ENCODE measurements around the gene THSD7B. TPM values are rescaled to one million over a fixed set of nuclear protein-coding genes. Genes with fewer than 3 reads are reported as not detected.

Gene THSD7B
- total RNA-seq, 5 donors from 2014 or later (not counting 1 experiment from before 2014, with no cell fraction given), result not detected

DNA sequence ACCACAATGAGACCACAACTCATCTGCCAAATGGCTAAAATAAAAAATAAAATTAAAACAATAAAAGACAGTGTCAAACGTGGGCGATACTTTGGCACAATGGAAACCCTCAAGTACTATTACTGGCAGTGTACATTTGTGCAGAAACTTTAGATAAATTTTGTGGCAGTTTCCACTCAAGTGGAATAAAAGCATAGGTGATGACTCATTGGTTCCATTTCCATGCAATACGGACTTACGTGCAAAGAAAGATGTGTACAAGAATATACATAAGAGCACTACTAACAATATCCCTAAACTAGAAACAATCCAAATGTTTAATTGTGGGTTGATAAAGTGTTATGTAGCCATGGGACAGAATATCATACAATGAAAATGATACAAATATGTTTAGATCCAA, 940.0 kb downstream of the THSD7B start:
- POLR2A ChIA-PET, result no interaction called here
- Mint-ChIP-seq H3K27me3 (no peaks in the 10 kb centered on the region), H3K4me3 (no peak overlapping the region), H3K36me3 (no peaks in the 10 kb centered on the region), H3K27ac (no peak overlapping the region), H3K4me1 (no peaks in the 10 kb centered on the region), H3K9me3 (peaks cover 0 to 3% (median 1%) of the 10 kb centered on the region in 3 donors)
- H3K4me3 ChIP-seq (ENCODE audit: control insufficient read depth in 1 of 2, extremely low read depth in 1 of 2, low read length in 1 of 2), result no peak overlapping the region
- WGBS (ENCODE audit: insufficient coverage), result 70% methylated on average over 2 of the region's 4 CpGs
- CTCF ChIA-PET, result no interaction called here
- H3K9me3 ChIP-seq, result no peaks in the 10 kb centered on the region
- no peak for ATAC-seq (replicated peaks in 1 of 4)
- H3K27ac ChIP-seq (ENCODE audit: low read length), result no peak overlapping the region
- DNase-seq, result no peak
- no peaks in the 10 kb centered on the region for H3K4me1 ChIP-seq (ENCODE audit: control insufficient read depth in 1 of 2, extremely low read depth in 1 of 2, insufficient read depth in 2 of 2, low read length in 2 of 2)
- H3K27me3 ChIP-seq (replicated peaks in 1 of 2; ENCODE audit: control insufficient read depth in 2 of 2, extremely low read depth in 1 of 2, insufficient read depth in 2 of 2, low read length in 1 of 2), result peaks cover 0 to 5% of the 10 kb centered on the region in 2 experiments
- no peaks in the 10 kb centered on the region for H3K36me3 ChIP-seq (ENCODE audit: control insufficient read depth in 2 of 2, extremely low read depth in 1 of 2, insufficient read depth in 1 of 2, low read length in 1 of 2)

DNA sequence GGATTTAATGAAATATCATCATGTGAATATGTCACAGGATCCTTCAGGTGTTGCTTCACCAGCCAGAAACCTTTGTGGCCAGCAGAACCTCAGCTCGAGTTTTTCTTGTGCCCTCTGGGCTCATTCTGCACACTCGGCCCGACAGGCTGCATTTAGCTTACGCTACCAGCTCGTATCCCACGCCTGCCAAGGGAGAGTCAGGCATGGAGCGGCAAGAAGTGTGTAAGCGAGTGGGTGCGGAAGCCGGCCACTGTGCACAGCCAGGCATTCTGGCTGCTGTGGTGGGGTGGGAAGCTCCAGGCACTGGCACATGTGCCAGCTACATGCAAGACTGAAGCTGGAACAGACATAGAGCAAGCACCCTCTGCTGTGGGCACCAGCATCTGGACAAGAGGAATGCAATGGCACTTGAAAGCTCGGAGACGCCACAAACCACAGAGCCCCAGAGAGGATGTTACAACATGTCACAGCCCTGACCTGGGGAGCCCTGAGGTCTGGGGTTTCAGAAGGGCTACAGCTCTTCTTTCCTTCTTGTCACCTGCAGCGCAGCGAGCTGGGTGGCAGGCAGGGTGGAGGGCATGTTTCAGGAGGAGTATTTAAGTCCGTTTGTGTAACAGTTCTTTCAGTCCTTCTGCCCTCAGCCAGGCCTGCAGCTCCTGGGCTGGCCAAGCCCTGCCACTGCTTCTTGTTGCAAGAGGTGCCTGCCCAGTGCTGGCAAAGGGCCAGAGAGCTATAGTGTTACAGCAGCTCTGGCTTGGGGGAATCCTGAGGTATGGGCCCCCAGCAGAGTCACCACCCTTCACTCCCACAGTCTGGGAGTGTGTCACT, 941.7 kb downstream of the THSD7B start:
- H3K9me3 ChIP-seq, result no peaks in the 10 kb centered on the region
- no peaks in the 10 kb centered on the region for H3K36me3 Mint-ChIP-seq
- H3K4me3 Mint-ChIP-seq, result no peak overlapping the region
- H3K4me1 ChIP-seq (ENCODE audit: control insufficient read depth in 1 of 2, extremely low read depth in 1 of 2, insufficient read depth in 2 of 2, low read length in 2 of 2), result no peaks in the 10 kb centered on the region
- no peak overlapping the region for H3K27ac Mint-ChIP-seq
- H3K27me3 Mint-ChIP-seq, result no peaks in the 10 kb centered on the region
- no peaks in the 10 kb centered on the region for H3K36me3 ChIP-seq (ENCODE audit: control insufficient read depth in 2 of 2, extremely low read depth in 1 of 2, insufficient read depth in 1 of 2, low read length in 1 of 2)
- WGBS (ENCODE audit: insufficient coverage), result 76% methylated on average over 13 of the region's 15 CpGs
- no peaks in the 10 kb centered on the region for H3K4me1 Mint-ChIP-seq
- DNase-seq, result no peak
- H3K4me3 ChIP-seq (ENCODE audit: control insufficient read depth in 1 of 2, extremely low read depth in 1 of 2, low read length in 1 of 2), result no peak overlapping the region
- H3K27ac ChIP-seq (ENCODE audit: low read length), result no peak overlapping the region
- POLR2A ChIA-PET, result no interaction called here
- peaks cover 0 to 5% of the 10 kb centered on the region in 2 experiments for H3K27me3 ChIP-seq (replicated peaks in 1 of 2; ENCODE audit: control insufficient read depth in 2 of 2, extremely low read depth in 1 of 2, insufficient read depth in 2 of 2, low read length in 1 of 2)
- no peak for ATAC-seq (replicated peaks in 1 of 4)
- CTCF ChIA-PET, result no interaction called here
- H3K9me3 Mint-ChIP-seq, result peaks cover 2 to 12% (median 6%) of the 10 kb centered on the region in 3 donors

DNA sequence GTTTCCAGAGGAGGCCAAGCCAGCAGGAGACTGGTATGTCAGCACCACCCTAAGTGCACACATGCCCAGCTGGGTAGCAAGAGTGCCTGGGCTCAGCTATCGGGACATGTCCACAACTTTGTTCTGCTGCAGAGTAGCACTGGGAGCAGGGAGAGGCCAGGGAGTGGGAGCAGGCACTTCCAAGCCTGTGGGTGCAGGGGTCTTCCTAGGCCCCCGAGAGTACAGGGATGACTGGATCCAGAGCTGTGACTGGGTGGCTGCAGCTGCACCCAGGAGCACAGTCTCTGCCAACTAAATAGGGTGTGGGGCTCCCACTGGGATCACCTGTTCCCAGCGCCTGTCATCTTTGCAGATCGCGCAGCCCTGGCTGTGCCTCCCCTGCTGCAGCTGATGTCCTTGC, 943.0 kb downstream of the THSD7B start:
- ChIA-PET CTCF (no interaction called here), POLR2A (no interaction called here)
- no peaks in the 10 kb centered on the region for H3K9me3 ChIP-seq
- peaks cover 2 to 15% (median 6%) of the 10 kb centered on the region in 3 donors for H3K9me3 Mint-ChIP-seq
- H3K27ac ChIP-seq (ENCODE audit: low read length), result no peak overlapping the region
- DNase-seq, result no peak
- H3K4me1 ChIP-seq (ENCODE audit: control insufficient read depth in 1 of 2, extremely low read depth in 1 of 2, insufficient read depth in 2 of 2, low read length in 2 of 2), result no peaks in the 10 kb centered on the region
- ATAC-seq (replicated peaks in 1 of 4), result no peak
- H3K27me3 Mint-ChIP-seq, result no peaks in the 10 kb centered on the region
- H3K36me3 ChIP-seq (ENCODE audit: control insufficient read depth in 2 of 2, extremely low read depth in 1 of 2, insufficient read depth in 1 of 2, low read length in 1 of 2), result no peaks in the 10 kb centered on the region
- no peak overlapping the region for H3K27ac Mint-ChIP-seq
- no peak overlapping the region for H3K4me3 ChIP-seq (ENCODE audit: control insufficient read depth in 1 of 2, extremely low read depth in 1 of 2, low read length in 1 of 2)
- no peaks in the 10 kb centered on the region for H3K4me1 Mint-ChIP-seq
- H3K36me3 Mint-ChIP-seq, result no peaks in the 10 kb centered on the region
- H3K4me3 Mint-ChIP-seq, result no peak overlapping the region
- WGBS (ENCODE audit: insufficient coverage), result 93% methylated on average over 2 of the region's 5 CpGs
- H3K27me3 ChIP-seq (replicated peaks in 1 of 2; ENCODE audit: control insufficient read depth in 2 of 2, extremely low read depth in 1 of 2, insufficient read depth in 2 of 2, low read length in 1 of 2), result peaks cover 0 to 5% of the 10 kb centered on the region in 2 experiments

DNA sequence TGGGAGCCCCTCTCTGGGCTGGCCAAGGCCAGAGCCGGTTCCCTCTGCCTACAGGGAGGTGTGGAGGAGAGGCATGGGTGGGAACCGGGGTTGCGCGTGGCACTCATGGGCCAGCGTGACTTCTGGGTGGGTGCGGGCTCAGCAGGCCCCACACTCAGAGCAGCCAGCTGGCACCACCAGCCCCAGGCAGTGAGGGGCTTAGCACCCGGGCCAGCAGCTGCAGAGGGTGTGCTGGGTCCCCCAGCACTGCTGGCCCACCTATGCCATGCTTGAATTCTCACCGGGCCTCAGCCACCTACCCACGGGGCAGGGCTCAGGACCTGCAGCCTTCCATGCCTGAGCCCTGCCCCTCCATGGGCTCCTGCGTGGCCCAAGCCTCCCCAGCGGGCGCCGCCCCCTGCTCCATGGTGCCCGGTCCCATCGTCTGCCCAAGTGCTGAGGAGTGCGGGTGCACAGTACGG, 950.4 kb downstream of the THSD7B start:
- 84% methylated on average over 15 of the region's 17 CpGs for WGBS (ENCODE audit: insufficient coverage)
- no peak overlapping the region for H3K27ac Mint-ChIP-seq
- H3K36me3 Mint-ChIP-seq, result no peaks in the 10 kb centered on the region
- H3K27me3 Mint-ChIP-seq, result no peaks in the 10 kb centered on the region
- no peaks in the 10 kb centered on the region for H3K9me3 ChIP-seq
- no peaks in the 10 kb centered on the region for H3K27me3 ChIP-seq (replicated peaks in 1 of 2; ENCODE audit: control insufficient read depth in 2 of 2, extremely low read depth in 1 of 2, insufficient read depth in 2 of 2, low read length in 1 of 2)
- no peak overlapping the region for H3K4me3 Mint-ChIP-seq
- no peaks in the 10 kb centered on the region for H3K4me1 ChIP-seq (ENCODE audit: control insufficient read depth in 1 of 2, extremely low read depth in 1 of 2, insufficient read depth in 2 of 2, low read length in 2 of 2)
- peaks cover 7 to 15% (median 9%) of the 10 kb centered on the region in 3 donors for H3K9me3 Mint-ChIP-seq
- ATAC-seq (replicated peaks in 1 of 4) (no peak), DNase-seq (no peak)
- ChIA-PET CTCF (no interaction called here), POLR2A (no interaction called here)
- H3K27ac ChIP-seq (ENCODE audit: low read length), result no peak overlapping the region
- no peak overlapping the region for H3K4me3 ChIP-seq (ENCODE audit: control insufficient read depth in 1 of 2, extremely low read depth in 1 of 2, low read length in 1 of 2)
- no peaks in the 10 kb centered on the region for H3K36me3 ChIP-seq (ENCODE audit: control insufficient read depth in 2 of 2, extremely low read depth in 1 of 2, insufficient read depth in 1 of 2, low read length in 1 of 2)
- no peaks in the 10 kb centered on the region for H3K4me1 Mint-ChIP-seq

DNA sequence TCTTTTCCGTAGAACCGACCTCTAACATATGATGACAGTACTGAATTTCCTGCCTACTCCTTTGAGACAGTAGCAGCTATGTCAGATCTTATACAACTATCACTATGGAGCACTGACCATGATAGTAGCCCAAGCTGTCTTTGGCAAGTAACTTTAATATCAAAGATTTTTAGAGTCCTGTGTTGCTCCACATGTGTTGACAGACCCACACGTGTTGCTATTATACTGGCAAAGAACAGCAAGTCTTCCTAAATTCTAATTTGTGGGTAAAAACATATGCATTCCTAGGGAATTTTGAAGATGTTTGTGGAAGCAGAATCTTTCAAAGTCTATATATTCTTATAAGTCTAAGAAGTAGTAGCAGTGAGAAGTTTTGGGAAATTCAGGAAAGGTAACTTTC, 953.4 kb downstream of the THSD7B start:
- Histone ChIP-seq H3K4me1 (ENCODE audit: control insufficient read depth in 1 of 2, extremely low read depth in 1 of 2, insufficient read depth in 2 of 2, low read length in 2 of 2) (no peaks in the 10 kb centered on the region), H3K4me3 (ENCODE audit: control insufficient read depth in 1 of 2, extremely low read depth in 1 of 2, low read length in 1 of 2) (no peak overlapping the region), H3K27me3 (replicated peaks in 1 of 2; ENCODE audit: control insufficient read depth in 2 of 2, extremely low read depth in 1 of 2, insufficient read depth in 2 of 2, low read length in 1 of 2) (no peaks in the 10 kb centered on the region), H3K9me3 (no peaks in the 10 kb centered on the region), H3K36me3 (ENCODE audit: control insufficient read depth in 2 of 2, extremely low read depth in 1 of 2, insufficient read depth in 1 of 2, low read length in 1 of 2) (no peaks in the 10 kb centered on the region), H3K27ac (ENCODE audit: low read length) (no peak overlapping the region)
- no peak for ATAC-seq (replicated peaks in 1 of 4)
- Mint-ChIP-seq H3K4me3 (no peak overlapping the region), H3K4me1 (no peaks in the 10 kb centered on the region), H3K27ac (no peak overlapping the region), H3K27me3 (no peaks in the 10 kb centered on the region), H3K36me3 (no peaks in the 10 kb centered on the region), H3K9me3 (peaks cover 10 to 20% (median 15%) of the 10 kb centered on the region in 3 donors)
- DNase-seq, result no peak
- CTCF ChIA-PET, result no interaction called here
- 82% methylated on average over 2 of the region's 3 CpGs for WGBS (ENCODE audit: insufficient coverage)
- POLR2A ChIA-PET, result no interaction called here

DNA sequence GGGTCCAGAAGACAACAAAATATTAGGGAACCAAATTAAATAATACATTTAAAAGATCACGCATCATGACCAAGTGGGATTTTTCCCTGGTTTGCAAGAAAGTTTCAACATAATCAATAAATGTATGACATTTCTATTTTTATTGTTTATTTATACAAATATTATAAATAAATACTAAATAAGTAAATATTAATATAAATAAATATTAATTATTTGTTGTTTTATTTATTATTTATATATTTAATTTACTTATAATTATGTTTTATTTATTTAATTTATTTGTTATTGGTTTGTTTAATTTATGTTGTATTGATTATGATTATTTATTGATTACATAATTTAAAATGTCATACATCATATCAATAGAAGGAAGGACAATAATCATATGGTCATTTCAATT, 956.4 kb downstream of the THSD7B start:
- H3K4me3 Mint-ChIP-seq, result no peak overlapping the region
- ChIA-PET POLR2A (no interaction called here), CTCF (no interaction called here)
- no peak overlapping the region for H3K27ac Mint-ChIP-seq
- Histone ChIP-seq H3K36me3 (ENCODE audit: control insufficient read depth in 2 of 2, extremely low read depth in 1 of 2, insufficient read depth in 1 of 2, low read length in 1 of 2) (no peaks in the 10 kb centered on the region), H3K4me3 (ENCODE audit: control insufficient read depth in 1 of 2, extremely low read depth in 1 of 2, low read length in 1 of 2) (no peak overlapping the region), H3K4me1 (ENCODE audit: control insufficient read depth in 1 of 2, extremely low read depth in 1 of 2, insufficient read depth in 2 of 2, low read length in 2 of 2) (no peaks in the 10 kb centered on the region), H3K9me3 (no peaks in the 10 kb centered on the region), H3K27ac (ENCODE audit: low read length) (no peak overlapping the region), H3K27me3 (replicated peaks in 1 of 2; ENCODE audit: control insufficient read depth in 2 of 2, extremely low read depth in 1 of 2, insufficient read depth in 2 of 2, low read length in 1 of 2) (no peaks in the 10 kb centered on the region)
- no CpG with 5 or more reads among the region's 1 CpG for WGBS (ENCODE audit: insufficient coverage)
- H3K4me1 Mint-ChIP-seq, result no peaks in the 10 kb centered on the region
- H3K27me3 Mint-ChIP-seq, result no peaks in the 10 kb centered on the region
- no peak for DNase-seq
- ATAC-seq (replicated peaks in 1 of 4), result no peak
- H3K36me3 Mint-ChIP-seq, result no peaks in the 10 kb centered on the region
- H3K9me3 Mint-ChIP-seq, result peaks cover 9 to 22% (median 22%) of the 10 kb centered on the region in 3 donors
